Ecto neural progenitor cell (in vitro differentiated cells): ENCODE measurements around the gene PKN3.
"Not testable (repeated sequence)": the region's sequence is repeated elsewhere in the genome, so short reads cannot be mapped to it uniquely, and the experiment has no call there.

Experiments used
- DNase-seq: peaks from one replicate; pipeline ENCODE4 v3.0.0-alpha.2; 2018; ENCODE audit warnings: low spot score

Gene PKN3

DNA sequence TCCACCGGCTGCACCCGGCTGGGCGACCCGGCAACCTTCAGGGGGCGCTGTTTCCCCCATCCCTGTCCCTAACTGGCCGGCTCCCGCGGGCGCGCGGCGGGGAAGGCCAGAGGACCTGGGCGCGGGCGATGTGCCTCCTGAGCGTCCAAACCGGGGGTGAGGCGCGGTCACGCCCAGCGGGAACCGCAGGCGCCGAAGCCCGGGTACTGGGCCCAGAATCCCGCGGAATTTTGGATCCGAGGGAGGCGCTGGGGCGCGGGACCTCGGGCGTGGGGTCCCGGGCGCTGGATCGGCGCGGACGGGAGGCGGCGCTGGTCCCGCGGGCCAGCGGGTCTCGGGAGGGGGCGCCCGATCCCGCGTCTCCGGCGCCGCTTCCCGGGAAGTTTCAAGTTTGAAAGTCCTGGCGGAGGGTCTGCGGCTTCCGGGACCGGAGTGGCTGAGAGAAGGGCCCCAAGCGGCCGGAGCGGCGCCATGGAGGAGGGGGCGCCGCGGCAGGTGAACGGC is at the start of gene PKN3:
Gene PKN3 (plus strand): TSS at position 59 of the 504 bp plus-strand sequence. CDS start 413 bp downstream, at position 472.
- peak; percentile 96 for DNase-seq

DNA sequence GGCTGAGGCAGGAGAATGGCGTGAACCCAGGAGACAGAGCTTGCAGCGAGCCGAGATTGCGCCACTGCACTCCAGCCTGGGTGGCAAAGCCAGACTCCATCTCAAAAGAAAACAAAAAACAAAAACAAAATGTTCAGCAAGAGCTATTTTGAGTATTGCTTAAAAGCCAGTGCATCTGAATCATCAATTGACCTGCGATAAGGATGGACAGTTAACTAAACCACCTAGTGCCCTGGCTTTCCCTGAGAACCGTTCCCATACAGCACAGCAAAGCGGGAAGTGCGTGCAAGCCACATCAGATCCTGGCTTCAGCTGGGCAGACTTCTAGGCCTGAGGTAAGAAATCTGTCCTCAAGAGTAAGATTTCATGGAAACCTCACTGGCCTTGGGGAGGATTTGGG is 48.4 kb upstream of the PKN3 start:
- DNase-seq, result no peak

DNA sequence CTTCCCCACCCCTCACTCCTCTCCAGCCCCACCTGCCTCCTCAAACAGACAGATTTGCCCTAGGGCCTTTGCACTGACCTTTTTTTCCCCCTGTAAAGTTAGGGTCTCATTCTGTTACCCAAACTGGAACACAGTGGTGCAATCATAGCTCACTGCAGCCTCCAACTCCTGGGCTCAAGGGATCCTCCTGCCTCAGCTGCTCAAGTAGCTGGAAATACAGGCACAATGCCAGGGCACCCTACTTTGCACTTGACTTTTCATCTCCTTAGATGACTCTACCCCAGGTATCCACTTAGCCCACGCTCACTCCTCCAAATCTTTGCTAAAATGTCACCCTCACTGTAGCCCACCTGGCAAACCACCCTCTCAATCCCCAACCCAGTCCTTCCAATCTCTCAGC is 47.8 kb upstream of the PKN3 start:
- no peak for DNase-seq

DNA sequence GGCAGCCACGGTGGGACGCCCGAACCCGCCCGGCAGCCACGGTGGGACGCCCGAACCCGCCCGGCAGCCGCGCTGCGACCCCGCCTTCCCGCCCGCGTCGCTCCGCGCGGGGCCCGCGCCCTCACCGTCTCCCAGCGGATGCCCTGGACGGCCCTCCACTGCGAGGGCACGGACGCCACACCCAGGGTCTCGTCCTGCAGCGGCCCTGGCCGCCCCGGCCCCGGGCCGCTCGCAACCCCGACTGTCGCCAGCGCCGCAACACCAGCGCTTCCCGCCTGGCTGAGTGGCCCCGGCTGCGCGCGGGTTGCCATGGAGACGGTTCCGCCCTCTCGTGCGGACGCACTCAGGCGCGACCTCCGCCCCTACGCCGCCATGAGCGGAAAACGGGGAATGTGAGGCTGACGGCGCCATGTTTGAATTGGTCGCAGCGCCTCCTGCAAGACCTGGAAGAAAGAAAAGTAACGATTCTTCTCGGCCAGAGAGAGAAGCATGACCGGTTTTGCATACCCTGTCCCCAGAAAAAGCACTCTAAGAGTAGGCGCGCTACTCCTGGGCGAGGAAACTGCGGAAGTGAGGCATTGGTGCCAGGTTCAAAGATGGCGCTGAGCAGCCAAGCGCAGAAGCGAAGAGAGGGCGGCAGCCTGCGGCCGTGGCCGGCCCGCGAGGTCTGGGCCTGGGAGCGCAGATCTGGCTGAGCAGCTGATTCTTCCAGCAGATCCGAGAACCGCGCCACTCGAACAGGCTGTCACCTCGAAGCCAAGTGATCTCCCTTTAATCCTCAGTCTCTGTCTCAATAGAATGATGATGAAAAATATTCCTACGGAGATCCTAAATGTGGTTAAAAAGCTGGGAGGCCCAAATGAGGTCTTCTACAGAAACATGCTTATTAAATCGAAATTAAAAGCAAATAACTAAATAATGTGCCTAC is 45.6 kb upstream of the PKN3 start, which contains the start of gene DYNC2I2:
Gene DYNC2I2 (minus strand): TSS at position 432 of the 928 bp plus-strand sequence. CDS start 121 bp downstream, at position 311.
- DNase-seq, result peak; percentile 98

DNA sequence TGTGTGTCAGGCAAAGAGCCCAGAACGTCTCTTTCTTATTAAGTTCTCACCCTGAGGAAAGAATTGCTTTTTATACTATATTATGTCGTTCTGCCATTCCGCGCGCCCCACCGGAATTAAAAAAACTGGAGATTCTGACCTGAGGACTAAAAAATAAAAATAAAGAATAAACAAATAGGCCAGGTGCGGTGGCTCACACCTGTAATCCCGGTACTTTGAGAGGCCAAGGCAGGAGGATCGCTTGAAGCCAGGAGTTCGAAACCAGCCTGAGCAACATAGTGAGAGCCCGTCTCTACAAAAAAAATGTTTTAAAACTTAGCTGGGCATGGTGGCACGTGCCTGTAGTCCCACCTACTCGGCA is 45.0 kb upstream of the PKN3 start:
- DNase-seq, result no peak

DNA sequence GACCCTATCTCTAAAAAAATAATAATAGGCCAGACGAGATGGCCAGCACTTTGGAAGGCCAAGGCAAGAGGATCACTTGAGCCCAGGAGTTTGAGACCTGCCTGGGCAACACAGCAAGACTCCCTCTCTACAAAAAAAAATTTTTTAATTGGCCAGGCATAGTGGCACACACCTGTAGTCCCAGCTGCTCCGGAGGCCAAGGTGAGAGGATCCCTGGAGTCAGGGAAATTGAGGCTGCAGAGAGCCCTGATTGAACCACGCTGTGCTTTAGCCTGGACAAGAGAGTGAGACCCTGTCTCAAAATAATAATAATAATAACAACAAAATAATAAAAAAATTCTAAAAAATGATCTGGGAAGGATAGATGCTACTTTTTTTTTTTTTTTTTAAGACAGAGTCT is 44.5 kb upstream of the PKN3 start:
- no peak for DNase-seq

DNA sequence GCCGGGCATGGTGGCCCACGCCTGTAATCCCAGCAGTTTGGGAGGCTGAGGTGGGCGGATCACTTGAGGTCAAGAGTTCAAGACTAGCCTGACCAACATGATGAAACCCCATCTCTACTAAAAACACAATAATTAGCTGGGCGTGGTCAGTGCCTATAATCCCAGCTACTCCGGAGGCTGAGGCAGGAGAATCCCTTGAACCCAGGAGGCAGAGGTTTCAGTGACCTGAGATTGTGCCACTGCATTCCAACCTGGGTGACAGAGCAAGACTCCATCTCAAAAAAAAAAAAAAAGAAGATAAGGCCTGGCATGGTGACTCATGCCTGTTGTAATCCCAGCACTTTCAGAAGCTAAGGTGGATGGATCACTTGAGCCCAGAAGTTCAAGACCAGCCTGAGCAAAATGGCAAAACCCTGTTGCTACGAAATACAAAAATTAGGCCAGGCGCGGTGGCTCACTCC is 35.8 kb upstream of the PKN3 start:
- not testable (repeated sequence) for DNase-seq

DNA sequence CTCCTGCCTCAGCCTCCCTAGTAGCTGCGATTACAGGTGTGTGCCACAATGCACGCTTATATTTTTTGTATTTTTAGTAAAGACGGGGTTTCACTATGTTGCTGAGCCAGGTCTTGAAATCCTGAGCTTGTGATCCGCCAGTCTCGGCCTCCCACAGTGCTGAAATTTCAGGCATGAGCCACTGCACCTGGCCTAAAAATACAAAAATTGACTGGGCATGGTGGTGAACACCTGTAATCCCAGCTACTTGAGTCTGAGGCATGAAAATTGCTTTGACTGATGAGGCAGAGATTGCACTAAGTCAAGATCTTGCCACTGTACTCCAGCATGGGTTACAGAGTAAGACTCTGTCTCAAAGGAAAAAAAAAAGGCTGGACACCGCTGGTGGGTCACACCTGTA is 32.5 kb upstream of the PKN3 start:
- DNase-seq, result no peak

DNA sequence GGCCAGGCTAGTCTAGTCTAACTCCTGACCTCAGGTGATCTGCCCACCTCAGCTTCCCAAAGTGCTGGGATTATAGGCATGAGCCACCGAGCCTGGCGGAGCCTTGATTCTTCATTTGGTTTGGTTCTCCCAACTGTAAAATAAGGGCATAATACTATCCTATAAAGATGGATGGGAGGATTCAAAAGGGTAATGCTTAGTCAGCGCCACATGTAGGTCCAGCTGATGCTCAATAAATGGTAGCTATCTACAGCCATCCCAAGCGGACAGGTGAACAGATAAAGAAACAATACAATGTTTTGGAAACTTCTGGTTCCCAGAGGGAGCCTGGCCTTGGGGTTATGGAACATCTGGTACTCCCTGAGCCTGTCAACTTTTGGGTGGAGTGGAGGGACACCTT is 26.9 kb upstream of the PKN3 start:
- DNase-seq, result no peak

DNA sequence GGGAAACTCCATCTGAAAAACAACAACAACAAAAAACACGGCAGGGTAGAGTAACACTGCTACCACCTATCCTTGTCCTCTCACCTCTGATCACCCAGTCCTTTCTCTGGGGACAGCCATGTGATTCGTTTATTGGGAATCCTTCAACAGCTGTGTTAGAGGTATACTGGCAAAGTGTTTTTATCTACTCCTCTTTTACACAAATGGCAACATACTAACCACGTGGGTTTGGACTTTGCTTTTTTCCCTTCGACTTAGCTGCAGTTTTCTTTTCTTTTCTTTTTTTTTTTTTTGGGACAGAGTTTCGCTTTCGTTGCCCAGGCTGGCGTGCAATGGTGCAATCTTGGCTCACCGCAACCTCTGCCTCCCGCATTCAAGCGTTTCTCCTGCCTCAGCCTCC is 24.5 kb upstream of the PKN3 start:
- no peak for DNase-seq

DNA sequence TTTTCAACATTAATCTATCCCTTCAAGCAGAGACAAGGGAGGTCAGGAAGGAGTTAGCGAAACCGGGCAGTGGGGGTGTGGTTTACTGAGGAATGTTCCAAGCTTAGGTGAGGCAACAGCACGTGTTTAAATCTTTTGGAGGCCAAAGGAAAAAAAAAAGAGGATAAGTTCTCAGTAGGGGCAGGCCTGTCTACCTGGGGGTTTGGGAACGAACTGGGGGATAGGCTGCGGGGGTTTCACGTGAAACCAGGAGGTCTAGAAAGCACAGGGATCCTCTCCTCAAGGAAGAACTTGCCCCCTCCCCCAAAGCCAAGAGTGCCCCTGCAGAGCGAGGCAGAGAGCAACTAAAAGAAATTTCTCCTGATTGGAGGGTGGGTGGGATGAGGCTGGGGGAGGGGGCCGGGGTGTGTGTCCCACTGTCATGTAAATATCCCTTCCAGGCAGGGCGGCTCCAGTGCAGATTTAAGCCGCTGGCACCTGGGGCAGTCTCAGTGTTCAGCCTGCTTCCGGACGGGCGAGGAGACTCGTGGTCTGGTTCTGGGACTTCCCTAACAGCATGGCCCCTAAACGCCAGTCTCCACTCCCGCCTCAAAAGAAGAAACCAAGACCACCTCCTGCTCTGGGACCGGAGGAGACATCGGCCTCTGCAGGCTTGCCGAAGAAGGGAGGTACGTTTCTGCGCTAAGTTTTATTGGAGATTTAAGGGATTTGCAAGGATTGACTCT is 18.8 kb upstream of the PKN3 start:
- peak; percentile 88 for DNase-seq

DNA sequence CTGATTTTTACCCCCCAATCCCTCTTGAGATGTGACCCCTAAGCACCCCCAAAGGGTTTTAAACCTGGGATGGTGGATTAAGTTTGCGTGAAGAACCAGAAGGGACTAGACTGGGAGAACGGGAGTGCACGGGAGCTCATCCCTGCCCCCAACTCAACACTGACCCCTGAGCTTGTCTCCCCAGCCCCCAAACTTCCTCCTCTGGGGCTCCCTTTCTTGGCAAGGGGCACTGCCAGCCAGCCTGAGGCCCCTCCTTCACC is 18.3 kb upstream of the PKN3 start:
- no peak for DNase-seq

DNA sequence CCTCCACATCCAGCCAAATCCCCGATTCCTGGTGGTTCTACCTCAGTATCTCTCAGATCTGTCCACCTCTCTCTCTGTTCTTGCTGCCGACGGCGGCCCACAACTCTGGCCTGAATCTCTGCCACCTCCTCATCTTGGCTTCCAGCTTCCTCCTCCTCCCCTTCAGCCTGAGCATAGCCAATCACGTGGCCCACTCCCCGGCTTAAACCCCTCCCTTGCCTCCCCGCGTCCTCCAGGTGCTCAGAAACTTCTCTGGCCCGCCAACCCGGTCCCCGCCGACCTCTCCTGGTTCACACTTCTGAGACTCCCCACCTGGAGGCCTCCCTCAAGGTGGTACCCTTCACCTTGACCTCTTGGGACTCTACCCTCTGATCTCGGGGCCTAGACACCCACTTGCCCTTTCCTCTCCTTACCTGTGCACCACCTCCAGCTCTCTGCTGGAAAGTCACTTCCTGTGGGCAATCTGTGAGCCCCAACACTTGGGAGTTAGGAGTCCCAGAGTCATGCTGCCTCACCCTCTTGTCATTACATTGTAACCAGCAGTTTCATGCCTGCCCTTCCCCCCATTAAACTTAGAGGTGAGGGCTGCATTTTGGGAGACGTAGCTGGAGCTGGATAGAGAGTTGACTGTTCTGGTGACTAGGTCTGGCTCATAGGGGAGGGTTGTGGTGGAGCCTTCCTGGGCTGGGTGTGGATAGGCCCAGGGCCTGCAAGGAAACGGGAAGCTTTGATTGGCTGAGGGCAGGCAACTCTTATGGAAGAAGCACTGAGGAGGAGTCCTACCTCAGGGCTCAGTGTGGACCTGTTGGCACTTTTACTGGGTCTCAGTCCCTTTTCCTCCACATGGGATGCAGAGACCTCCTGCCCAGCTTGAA is 17.7 kb upstream of the PKN3 start:
- peak; percentile 81 for DNase-seq

DNA sequence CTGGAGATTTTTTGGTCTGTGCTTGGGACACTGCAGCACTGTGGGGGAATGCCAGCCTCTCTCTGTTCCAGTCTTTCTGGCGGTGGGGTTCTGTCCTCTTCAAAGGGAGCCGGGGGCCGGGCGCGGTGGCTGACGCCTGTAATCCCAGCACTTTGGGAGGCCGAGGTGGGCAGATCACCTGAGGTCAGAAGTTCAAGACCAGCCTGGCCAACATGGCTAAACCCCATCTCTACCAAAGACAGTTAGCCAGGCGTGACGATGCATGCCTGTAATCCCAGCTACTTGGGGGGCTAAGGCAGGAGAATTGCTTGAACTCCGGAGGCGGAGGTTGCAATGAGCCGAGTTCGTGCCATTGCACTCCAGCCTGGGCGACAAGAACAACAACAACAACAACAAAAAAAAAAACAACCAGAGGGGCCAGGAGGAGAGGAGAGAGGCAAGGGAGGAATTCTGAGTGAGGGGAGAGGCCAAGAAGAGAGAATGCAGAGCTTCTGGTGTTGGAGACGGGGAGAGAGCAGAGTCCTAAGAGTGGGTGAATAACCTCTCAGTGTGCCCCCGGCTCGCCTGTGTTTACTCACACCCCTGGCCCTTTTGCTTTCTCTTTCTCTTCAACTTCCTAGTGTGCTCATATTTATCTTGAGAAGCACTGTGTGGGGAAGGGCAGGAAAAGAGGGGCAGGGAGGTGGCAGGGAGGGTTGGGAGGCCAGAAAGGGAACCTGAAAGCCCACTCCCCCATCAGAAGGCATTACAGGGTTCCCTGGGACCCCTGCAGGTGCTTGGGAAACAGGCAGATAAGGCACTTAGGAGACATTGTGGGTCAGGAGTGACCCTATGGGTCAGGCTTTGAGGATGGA is 16.4 kb upstream of the PKN3 start:
- no peak for DNase-seq

DNA sequence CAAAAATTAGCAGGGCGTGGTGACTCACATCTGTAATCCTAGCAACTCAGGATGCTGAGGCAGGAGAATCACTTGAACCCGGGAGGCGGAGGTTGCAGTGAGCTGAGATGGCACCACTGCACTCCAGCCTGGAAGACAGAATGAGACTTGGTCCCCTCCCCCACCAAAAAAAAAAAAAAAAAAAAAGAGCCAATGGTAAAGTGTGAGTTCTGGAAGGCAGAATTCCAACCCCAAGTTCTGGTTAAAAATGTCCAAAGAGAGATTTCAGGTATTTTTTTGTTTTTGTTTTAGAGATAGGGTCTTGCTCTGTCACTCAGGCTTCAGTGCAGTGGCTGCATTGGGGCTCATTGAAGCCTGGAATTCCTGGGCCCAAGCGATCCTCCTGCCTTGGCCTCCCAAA is 14.8 kb upstream of the PKN3 start:
- DNase-seq, result no peak

DNA sequence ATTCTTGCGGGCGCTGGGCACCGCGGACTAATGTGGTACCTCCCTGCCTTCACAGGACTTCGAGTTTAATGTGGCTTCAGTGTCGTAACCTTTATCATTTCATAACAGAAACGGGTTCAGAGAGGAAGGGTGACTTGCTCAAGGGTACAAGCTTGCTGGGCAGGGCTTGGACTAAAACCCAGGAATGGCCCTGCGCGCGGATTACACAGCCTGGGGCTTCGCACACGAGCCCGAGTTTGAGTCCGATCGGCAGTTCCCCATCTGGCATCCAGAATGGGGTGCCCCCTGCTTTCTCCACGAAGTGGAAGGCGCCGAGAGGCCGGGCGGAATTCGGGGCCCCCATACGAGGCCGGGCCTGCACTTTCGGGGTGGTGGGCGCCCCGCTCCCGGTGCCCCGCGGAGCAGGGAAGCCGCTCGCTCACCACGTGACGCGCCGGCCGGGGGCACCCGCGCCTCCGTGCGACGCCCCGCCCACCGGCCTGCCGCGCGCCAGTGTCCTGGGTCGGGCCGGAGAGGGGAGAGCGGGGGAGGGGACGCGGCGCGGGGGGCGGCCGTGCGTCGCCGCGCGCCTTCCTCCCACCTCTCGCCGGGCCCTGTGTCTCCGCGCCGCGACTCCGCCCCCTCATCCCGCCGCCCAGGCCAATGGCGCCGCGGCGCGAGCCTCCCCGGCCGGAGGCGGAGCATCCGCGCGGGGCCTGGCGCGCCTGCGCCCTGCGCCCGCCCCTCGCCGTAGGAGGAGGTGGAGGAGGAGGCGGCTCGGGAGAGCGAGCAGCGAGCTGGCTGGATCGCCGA is 13.6 kb upstream of the PKN3 start, which contains the start of gene SET:
Gene SET (plus strand): TSS at position 722 of the 792 bp plus-strand sequence. CDS start 361 bp downstream, outside the sequence.
- DNase-seq, result peak; percentile 95

DNA sequence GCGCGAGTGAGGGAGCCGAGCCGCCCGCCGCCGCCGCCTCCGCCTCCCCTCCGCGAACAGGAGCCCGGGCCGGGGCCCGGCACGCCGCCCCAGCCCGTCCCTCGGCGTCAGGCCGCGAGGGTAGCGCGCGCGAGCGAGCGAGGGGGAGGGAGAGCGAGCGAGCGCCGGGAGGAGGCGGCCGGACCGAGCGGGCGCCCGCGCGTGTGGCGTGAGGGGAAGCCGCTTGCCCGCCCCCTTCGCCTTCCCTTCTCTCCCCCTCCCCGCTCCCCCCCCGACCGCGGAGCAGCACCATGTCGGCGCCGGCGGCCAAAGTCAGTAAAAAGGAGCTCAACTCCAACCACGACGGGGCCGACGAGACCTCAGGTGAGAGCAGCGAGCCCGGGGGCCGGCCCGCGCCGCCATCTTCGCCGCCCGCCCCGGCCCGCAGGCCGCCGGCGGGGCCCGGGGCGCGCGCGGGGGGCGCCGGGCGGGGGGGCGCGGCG is 13.0 kb upstream of the PKN3 start:
- no peak for DNase-seq

DNA sequence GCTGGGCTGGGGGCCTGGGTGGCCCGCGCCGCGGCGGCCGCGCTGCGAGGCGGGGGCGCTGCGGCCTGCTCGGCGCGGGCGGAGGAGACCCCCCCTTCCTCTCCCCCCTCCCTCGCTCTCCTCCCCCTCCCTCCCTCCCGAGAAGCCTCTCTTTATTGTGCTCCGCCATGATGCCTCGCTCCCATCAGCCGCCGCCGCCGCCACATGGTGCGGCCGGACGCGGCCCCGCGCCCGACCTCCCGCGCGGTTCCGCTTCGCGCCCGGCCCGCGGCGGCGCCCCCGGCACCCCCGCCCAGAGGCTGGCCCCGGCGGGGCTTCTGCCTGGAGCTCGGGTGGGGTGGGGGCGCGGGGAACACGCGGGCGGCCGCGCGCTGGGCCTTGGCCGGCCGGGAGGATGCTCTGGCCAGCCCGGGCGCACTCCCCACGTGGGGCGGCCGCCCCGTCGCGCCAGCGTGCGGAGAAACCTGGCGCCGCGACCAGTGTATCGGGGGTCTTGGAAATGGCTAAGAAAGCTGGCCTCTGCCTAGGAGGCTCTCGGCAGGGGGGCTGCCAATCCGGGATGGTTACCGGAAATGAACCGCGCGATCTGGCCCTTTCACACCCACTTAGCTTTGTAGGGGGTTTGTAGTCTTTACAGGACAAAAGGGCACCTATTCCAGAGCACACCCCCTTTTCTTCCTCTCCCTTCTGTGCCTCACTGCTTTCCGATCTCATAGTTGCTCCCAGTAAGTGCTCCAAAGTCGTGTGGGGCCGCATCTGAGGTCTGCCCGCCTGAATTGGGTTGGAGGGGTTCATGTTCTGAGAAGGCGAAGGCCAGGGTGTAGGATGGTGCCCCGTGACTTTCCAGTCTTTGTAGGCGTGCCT is 12.3 kb upstream of the PKN3 start:
- no peak for DNase-seq

DNA sequence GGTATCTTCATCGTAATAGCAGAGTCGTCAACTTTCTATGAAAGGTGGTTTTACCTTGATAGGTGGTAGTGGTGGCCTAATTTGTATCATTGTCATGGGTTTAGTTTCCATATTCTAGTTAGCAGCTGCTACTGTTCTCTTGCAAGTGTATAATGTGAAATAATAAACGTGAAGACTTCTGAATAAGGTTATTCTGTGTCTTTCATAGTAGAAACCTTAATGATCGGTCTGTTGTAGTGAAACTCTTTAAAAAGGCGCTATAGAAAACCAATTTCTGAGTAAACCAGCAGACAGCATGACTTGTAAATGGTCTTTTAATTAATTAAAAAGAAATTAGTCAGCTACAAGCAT is 11.6 kb upstream of the PKN3 start:
- no peak for DNase-seq
